HG02759 (cell line): Measurements from ENCODE around the gene CHD3.

Experiments
- ATAC-seq: cut with Tn5 transposase; IDR thresholded peaks from one replicate; pipeline ENCODE4 v1.9.1; 2021; ENCODE audit warnings: mild to moderate bottlenecking, moderate library complexity; ENCODE audit not compliant: unreplicated experiment

Gene CHD3

DNA sequence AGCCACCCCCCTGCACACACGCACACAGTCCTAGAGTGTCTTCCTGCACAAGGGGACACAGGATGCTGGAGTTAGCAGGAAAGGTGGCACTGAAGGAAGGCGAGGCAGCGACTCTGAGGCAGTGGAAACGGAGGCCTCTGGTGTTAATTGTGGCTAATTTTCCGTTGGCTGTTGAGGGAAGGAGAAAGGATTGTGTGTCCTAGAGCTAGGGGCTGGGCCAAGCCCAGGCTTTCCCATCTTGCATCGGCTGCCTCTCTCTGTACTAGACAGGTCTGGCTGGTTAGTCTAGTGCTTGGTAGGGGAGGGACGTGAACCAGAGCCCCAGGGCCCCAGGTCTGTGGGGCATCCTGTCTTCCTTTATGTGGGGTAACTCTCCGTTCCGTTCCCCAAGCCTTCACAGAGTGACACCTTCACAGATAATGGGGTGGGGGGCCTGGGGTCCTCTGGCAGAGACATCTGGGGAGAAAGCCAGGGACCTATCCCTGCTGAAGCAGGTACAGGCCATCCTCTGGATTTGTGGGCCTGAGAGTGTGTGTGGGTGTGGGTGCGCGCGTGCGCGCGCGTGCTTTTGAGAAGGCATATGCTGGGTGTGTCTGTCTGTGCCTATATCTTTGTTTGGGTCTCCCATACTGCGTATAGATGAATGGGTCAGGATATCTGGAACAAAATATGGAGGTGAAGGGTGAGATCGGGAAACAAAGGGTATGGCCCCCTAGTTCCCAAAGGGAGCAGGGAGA, at the start of gene CHD3:
Gene CHD3, plus strand, starts transcription at position 606 of the 737 bp plus-strand sequence. CDS start 212 bp downstream, outside the sequence.
- ATAC-seq = no peak

- no peak for ATAC-seq
Observed at GRCh38 chr17:7839190-7839875, 49.3 kb upstream of the CHD3 start.

GRCh38 chr17:7839876-7840261, 48.7 kb upstream of the CHD3 start:
- ATAC-seq = no peak

GRCh38 chr17:7840441-7840840, 48.1 kb upstream of the CHD3 start:
- ATAC-seq = no peak

DNA sequence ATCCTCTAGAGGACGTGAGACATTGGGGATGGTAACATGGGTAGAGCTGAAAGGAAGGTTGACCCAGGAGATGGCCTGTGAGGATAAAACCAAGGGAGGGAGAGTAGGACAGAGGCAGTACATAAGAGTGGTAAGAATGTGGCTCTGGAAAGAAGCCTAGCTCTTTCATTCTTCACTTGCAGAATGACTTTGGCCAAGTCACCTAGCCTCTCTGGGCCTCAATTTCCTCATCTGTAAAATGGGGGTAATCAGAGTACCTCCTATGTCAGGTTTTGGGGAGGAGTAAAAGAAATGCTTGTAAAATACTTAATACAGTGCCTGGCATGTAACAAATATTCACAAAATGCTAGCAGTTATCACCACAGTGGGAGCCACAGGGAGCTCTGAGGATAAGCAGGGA, 47.7 kb upstream of the CHD3 start:
- ATAC-seq = no peak

DNA sequence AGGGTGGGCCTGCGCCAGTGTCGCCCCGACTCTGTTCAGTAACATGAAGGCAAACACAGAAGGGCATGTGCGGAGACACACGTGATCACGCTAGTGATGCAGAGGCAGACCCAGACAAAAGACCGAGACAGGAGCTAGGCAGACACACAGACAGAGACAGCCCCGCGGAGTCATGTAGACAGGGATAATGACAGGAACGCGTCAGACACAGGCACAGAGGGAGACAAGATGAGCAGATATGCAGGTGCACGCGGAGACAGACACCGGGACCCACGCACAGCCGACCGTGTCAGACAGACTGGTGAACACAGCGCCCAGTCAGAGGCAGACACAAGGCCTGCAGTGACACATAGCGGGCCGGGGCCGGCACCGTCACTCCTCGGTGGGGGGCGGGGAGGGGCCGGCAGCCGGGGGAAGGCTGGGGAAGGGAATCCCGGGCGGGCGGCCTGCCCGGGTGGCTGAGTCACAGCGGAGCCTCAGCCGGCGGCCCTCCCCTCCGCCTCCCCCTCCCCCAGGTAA, 47.1 kb upstream of the CHD3 start:
- peak; percentile 11 for ATAC-seq

- peak; percentile 27 for ATAC-seq
Observed at GRCh38 chr17:7841915-7842379, 46.6 kb upstream of the CHD3 start.

DNA sequence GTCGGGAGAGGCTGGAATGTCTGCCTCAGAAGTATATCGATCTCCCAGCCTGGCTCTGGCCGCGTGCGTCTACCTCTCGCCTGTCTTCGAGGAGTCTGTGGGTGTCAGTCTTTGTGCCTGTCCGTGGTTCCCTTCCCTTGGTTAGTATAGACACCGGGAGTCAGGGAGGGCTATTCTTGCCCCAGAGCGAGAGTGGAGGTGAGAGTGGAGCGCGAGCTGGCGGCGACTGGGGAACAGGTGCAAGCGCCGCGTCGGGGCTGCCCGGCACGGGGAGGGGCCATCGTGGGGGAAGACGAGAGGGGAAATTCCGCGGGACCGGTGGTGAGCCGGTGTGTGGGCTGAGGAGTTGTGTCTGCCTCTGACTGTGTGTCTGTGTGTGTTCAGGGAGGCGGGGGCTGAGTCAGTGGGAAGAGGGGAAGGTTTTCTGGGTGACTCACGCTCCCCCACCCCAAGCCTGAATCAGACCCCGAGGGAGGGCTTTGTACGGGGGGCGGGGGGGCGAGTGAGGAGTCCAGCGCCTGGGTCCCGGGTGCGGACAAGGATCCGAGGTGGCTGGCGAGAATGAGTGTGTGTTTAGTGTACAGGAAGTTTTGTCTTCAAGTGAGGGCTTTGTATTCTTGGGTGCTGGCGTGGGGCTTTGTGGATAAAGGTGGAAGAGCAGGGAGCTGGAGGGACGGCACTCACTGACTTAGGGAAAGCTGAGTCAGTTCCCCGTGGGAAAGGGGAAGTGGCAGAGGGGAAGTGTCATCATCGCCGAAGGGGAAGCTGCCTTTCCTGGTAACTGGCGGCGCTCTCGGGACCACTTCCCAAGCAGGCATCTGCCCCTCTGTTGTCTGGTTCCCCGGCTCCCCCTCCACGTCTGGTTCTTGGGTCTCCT, 46.0 kb upstream of the CHD3 start:
- ATAC-seq = peak; percentile 30

DNA sequence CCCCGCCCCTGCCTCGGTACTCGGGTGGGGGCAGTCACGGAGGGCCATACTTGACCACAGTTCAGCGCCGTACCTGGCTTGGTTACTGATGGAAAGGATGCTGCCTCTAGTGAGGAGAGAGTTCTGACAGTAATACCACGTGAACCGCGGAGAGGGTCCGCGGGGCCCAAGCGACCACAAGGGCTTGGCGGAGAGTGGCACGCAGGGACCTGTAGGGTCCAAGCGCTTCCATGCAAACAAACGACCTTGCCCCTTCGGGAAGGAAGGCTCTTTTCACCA, 45.4 kb upstream of the CHD3 start:
- no peak for ATAC-seq

DNA sequence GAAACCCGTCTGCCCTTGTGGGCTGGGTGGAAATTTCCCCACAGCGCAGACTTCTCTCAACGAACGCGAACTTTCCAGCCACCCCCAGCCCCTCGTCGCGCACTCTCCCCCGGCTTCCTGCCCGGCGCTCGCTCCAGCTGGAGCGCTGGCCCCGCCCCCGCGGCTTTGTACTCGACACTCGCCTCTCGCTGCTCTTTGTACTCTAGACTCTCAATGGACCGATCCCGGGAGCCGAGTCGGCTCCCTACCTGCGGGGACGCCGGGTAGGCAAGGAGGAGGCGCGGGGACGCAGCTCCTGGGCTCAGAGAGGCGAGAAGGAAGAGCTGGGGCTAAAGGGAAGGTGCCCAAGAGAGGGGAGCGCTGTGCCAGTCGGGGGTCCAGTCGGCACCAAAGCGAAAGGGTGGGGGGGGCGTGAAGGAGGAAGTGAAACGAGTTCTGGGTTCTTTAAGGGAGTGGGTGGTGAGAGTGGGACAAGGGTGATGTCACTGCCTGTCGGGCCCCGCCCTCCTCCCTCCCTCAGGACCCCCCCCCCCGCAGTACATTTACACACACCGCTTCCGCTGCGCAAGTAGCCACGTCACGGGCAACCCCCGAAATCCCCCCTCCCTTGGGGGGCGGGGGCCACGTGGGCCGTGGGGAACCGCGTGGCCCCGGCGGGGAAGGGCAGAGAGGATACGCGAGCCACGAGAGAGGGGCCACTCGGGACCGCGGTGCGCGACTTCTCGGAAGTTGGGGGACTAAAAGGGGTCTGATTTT, 44.9 kb upstream of the CHD3 start:
- ATAC-seq = peak; percentile 39

GRCh38 chr17:7844292-7845154, 44.1 kb upstream of the CHD3 start:
- peak; percentile 46 for ATAC-seq

DNA sequence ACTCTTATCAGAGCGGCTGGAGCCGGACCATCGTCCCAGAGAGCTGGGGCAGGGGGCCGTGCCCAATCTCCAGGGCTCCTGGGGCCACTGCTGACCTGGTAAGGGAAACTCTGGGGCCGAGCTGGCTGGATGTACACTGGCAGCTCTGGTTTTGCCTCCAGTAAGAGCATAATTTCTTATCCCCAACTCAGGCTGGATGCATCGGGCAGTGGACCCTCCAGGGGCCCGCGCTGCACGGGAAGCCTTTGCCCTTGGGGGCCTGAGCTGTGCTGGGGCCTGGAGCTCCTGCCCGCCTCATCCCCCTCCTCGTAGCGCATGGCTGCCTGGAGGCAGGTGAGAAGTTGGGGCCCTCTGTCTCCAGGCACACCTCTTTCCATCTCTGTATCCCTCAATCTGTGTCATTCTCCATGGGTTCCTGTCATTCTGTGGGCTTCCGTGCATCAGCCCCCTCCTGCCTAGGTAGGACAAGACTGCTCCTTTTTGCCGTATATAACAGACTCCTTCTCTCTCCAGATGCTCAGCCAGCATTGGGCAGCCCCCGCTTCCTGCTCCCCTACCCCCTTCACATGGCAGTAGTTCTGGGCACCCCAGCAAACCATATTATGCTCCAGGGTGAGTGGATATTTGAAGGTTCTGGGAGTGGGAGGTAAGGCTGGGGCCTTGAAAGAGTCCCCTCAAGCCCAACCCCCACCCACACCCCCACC, 43.1 kb upstream of the CHD3 start:
- ATAC-seq = no peak

- no peak for ATAC-seq
Observed at GRCh38 chr17:7846063-7846735, 42.4 kb upstream of the CHD3 start.

GRCh38 chr17:7846765-7847661, 41.6 kb upstream of the CHD3 start:
- ATAC-seq = no peak

DNA sequence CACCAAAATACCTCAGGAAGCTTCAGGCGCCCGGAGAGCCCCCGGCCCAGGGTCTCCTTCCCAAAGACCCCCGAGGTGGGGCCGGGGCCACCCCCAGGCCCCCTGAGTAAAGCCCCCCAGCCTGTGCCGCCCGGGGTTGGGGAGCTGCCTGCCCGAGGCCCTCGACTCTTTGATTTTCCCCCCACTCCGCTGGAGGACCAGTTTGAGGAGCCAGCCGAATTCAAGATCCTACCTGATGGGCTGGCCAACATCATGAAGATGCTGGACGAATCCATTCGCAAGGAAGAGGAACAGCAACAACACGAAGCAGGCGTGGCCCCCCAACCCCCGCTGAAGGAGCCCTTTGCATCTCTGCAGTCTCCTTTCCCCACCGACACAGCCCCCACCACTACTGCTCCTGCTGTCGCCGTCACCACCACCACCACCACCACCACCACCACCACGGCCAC, 40.4 kb upstream of the CHD3 start:
- no peak for ATAC-seq

DNA sequence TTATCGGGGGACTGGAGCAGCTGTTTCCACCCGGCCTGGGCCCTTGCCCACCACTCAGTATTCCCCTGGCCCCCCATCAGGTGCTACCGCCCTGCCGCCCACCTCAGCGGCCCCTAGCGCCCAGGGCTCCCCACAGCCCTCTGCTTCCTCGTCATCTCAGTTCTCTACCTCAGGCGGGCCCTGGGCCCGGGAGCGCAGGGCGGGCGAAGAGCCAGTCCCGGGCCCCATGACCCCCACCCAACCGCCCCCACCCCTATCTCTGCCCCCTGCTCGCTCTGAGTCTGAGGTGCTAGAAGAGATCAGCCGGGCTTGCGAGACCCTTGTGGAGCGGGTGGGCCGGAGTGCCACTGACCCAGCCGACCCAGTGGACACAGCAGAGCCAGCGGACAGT, 39.9 kb upstream of the CHD3 start:
- no peak for ATAC-seq

DNA sequence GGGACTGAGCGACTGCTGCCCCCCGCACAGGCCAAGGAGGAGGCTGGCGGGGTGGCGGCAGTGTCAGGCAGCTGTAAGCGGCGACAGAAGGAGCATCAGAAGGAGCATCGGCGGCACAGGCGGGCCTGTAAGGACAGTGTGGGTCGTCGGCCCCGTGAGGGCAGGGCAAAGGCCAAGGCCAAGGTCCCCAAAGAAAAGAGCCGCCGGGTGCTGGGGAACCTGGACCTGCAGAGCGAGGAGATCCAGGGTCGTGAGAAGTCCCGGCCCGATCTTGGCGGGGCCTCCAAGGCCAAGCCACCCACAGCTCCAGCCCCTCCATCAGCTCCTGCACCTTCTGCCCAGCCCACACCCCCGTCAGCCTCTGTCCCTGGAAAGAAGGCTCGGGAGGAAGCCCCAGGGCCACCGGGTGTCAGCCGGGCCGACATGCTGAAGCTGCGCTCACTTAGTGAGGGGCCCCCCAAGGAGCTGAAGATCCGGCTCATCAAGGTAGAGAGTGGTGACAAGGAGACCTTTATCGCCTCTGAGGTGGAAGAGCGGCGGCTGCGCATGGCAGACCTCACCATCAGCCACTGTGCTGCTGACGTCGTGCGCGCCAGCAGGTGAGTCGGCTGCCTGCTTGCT, 39.3 kb upstream of the CHD3 start:
- no peak for ATAC-seq
